Fibroblast of gingiva (primary cell): ENCODE results near the gene TOP2B.

ENCODE experiments used
- DNase-seq: peaks from one replicate; pipeline ENCODE4 v3.0.0-alpha.2; 2011; ENCODE audit warnings: low read depth

TOP2B gene

DNA sequence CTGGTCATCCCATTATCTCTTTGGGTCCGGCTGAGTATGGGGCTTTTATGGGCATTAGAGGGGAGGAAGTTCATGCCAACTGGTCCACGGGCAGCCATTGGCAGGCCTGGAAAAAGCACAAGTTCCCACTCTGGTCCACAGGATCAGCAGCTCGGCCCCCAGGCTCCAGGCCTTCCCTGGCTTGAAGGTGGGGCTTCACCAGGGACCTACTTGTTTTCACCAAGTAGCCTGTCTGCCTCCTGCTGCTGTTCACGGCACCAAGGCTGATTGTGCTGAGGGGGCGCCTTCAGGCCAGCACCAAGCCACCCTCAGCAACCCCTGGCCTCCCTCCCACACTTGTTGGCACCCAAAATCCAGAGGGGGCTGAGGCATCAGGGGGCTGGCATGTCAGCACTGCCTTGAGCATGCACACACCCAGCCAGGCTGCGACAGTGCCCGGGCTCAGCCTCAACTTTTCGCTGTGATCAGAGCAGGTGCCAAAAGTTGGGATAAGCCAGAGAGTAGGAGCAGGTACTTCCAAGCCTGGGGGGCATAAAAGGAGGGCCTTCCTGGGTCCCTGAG, 9.1 kb upstream of the TOP2B start:
- no peak for DNase-seq

DNA sequence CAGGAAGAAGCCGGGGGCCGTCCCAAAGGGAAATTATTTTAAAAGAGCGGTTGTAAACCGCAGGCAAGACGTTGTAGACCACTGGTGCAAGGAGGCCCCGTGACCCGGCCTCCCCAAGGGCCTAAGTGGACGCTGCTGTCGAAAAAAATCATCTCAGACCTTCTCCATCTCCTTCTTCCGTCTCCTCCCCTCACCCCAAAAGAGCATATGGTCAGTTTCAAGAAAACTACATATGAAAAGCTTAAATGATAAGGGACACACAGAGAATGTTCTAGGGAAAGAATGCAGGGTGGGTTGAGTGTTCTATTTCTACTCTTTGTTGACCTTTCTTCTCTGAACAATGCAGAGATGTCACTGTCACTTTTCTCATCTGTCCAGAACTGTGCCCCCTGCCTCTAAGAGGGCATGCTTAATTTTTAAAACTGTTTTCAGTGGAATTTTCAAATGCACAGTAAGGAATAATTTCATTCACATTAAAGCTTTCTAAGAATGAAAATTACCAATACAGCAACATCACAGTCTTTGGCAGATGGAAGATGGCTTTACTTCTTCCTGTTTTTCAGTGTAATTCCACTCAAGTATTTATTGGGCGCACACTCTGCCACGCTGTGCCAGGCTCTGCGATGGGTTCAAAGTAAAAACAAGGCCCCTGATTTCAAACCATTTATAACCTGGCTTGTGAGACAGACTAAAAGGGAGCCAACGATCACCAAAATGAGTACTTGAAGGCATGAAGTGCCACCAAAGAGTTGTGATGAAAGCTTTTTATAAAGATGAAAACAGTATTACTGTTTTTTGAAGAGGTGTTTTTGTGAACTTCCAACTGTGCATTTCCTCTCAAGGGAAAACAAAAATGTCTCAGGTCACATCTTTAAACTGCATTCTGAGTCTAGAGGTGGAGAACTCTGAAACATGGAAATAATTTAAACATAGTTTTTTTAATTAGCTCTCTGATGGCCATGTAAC, 891 bp upstream of the TOP2B start:
- DNase-seq, result no peak

DNA sequence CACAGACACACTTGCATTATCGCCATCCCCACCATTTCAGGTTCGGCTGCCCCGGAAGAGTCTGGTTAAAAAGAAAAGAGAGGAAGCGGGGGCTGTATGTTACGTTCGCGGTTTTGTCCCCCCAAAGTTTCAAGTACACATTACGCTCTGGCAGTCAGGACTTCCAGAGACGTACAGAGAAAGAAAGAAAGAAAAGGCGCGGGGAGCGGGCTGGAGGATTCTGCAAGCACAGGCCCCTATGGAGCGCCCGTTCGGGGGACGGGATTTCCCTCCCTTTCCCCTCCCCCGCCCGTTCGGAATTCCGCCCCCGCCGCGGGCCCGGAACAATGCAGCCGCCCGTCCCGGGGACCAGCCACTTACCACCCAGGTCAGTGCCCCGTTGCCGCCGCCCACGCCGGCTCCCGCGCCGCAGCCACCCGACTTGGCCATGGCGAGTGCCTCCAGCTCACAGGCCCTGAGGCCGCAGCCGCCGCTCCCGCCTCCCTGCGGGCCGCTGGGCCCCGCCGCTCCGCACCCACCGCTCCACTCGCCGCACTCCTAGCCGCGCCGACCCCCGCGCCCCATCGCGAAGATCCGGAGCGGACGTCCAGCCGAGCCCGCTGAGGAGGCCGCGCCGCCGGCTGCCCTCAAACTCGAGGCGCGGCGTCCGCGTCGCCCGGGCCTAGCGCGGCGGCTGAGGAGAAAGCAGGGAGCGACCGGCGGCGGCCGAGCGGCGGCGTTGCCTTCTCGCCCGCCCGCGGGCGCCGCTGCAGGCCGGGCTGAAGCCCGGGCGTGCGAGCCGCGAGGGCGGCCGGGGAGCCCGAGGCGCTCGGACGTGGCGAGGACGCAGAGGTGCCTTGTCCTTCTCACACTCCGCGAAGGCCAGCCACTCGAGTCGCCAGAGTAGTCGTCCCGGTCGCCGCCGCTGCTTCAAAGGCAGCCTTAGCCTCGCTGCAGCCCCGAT, 567 bp downstream of the TOP2B start:
- DNase-seq, result peak; percentile 43

DNA sequence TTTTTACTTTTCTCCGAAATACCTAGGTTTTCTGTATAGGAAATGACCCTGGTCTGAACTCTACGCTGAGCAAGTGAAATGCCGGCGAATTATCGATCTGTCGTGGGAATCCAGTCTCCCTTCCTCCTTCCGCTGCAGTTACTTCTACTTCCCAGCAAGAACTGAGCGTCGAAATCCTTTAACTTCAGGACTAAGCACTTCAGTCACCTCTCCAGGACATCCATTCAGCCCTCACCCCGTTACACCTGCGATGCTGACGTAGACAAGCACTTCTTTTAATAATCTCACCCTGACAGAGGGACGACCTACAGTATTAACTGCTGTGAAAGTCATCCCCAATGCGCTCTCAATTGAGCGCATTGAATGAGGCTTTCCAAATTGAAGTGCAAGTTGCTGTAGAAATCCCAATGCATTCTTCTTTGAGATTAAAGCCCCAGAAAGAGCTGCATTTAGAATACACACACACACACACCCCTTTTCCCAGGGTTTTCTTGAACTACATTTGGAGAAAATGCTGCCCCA, 1.3 kb downstream of the TOP2B start:
- peak; percentile 3 for DNase-seq

GRCh38 chr3:25662736-25663320, 1.9 kb downstream of the TOP2B start:
- DNase-seq, result no peak

- DNase-seq, result no peak
Measured at GRCh38 chr3:25661694-25662437, 2.8 kb downstream of the TOP2B start.

GRCh38 chr3:25658836-25659235, 5.9 kb downstream of the TOP2B start:
- no peak for DNase-seq

- no peak for DNase-seq
Measured at GRCh38 chr3:25657293-25657692, 7.4 kb downstream of the TOP2B start.

GRCh38 chr3:25655659-25656058, 9.0 kb downstream of the TOP2B start:
- no peak for DNase-seq

DNA sequence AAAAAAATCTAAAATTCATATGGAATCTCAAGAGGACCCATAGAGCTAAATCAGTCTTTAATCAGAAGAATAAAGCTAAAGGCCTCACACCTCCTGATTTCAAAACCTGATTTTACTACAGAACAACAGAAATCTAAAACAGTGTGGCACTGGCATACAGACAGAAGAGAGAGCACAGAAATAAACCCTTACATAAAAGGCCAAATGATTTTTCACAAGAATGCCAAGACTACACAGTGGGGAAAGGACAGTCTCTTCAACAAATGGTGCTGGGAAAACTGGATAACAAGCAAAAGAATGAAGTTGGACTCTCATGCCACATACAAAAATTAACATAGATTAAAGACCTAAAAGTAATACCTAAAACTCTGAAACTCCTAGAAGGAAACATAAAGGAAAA, 10.1 kb downstream of the TOP2B start:
- no peak for DNase-seq

GRCh38 chr3:25653322-25653721, 11.4 kb downstream of the TOP2B start:
- DNase-seq, result no peak

- DNase-seq, result no peak
Measured at GRCh38 chr3:25652921-25653320, 11.8 kb downstream of the TOP2B start.

GRCh38 chr3:25648925-25649830, 15.5 kb downstream of the TOP2B start:
- DNase-seq, result no peak

- peak; percentile 69 for DNase-seq
Measured at GRCh38 chr3:25648107-25648535, 16.6 kb downstream of the TOP2B start.

GRCh38 chr3:25635038-25635437, 29.7 kb downstream of the TOP2B start:
- DNase-seq, result no peak

DNA sequence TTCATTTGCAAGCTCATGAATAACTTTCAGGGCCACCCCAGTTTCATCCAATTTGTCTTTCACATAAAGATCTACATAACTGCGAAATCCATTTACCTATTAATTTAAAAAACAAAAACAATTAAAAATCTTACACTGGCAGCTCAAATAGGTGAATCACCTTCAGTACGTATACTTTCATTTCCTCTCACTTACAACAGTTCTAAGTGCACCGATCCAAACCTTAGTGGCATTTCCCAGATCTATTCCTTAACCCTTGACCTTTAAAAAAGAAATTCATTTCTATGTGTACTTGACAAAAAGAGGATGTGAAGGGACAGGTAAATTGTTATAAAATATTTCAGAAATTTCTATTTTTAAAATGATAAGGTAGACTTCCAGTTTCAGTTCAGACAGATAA, 30.8 kb downstream of the TOP2B start:
- no peak for DNase-seq

GRCh38 chr3:25631989-25632388, 32.7 kb downstream of the TOP2B start:
- DNase-seq, result no peak

DNA sequence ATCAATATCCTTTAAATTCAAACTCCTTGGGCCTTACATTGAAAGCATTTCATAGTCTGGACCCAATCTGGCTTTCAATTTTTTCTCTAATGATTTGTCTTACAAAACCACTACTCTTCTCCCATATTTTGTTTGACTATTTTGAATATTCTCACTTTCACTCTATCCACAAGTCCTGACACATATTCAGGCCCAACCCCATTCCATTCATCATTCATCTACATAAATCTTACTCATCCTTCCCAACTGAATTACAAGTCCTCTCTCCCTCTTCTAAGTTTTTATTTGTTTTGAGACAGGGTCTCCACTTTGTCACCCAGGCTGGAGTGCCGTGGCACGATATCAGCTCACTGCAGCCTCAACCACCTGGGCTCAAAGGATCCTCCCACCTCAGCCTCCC, 43.6 kb downstream of the TOP2B start:
- DNase-seq, result no peak

DNA sequence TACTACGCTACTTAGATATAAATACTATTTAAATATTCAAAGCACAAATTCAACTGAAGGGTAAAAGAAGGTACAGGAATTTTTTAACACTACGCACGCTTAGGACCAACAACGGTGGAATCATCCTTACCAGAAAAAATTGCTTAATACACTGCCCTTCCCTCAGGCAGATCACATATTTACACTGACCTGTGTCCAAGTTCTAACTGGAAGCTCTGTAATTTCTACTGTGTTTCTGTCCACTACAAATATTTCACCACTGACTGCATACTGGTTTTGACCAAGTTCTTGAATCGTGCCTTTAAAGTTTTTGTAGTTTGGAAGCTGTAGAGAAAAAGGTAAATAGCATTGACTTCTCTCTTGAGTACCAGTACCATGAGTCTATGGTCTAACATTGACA, 44.2 kb downstream of the TOP2B start:
- no peak for DNase-seq

DNA sequence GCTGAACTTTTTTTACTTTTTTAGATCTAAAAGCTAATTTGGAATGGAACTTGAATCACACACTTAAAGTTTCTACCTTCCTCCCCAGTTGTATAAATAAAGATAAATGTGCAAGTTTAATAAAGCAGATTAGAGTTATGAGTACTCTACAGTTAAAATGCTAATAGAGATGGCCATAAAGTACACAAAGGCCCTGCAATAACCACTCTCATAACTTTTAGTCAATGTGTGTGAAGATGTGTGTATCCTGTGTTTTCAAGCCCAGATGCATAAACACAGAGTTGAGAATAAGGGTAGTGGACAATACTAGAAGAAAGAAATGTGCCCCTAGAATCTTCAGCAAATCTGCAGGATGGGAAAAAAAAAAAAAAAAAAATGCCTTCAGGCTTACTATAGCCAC, 45.3 kb downstream of the TOP2B start:
- no peak for DNase-seq
